Endodermal cell (in vitro differentiated cells): Measurements from ENCODE around the gene MTG1. TPM values are rescaled to one million over a fixed set of nuclear protein-coding genes. Genes with fewer than 3 reads are reported as not detected.

Experiments used
- DNase-seq: peaks from one replicate; pipeline ENCODE4 v3.0.0-alpha.2; 2017
- H3K27ac ChIP-seq: 2 replicates; pipeline ENCODE4 v1.5.1; 2013; ENCODE audit warnings: mild to moderate bottlenecking, low read depth, low read length, moderate library complexity
- H3K27me3 ChIP-seq: 2 replicates; pipeline ENCODE4 v1.6.1; 2013; ENCODE audit warnings: mild to moderate bottlenecking, low read length, moderate library complexity; ENCODE audit not compliant: insufficient read depth, control insufficient read depth, poor library complexity, severe bottlenecking
- H3K36me3 ChIP-seq: 2 replicates; pipeline ENCODE4 v1.7.0; 2013; ENCODE audit warnings: mild to moderate bottlenecking, low read length, moderate library complexity; ENCODE audit not compliant: control insufficient read depth, insufficient read depth
- H3K4me1 ChIP-seq: one replicate; pipeline ENCODE4 v1.7.0; 2013; ENCODE audit warnings: low read length; ENCODE audit not compliant: control insufficient read depth, insufficient read depth
- H3K4me3 ChIP-seq: 2 replicates; pipeline ENCODE4 v1.5.1; 2013; ENCODE audit warnings: mild to moderate bottlenecking, low read length, moderate library complexity
- H3K9ac ChIP-seq: 2 replicates; pipeline ENCODE4 v1.6.1; 2013; ENCODE audit warnings: mild to moderate bottlenecking, low read length, moderate library complexity; ENCODE audit not compliant: poor library complexity, severe bottlenecking; ENCODE audit errors: extremely low read depth
- H3K9me3 ChIP-seq: 2 replicates; pipeline ENCODE4 v1.6.1; 2013; ENCODE audit warnings: mild to moderate bottlenecking, low read length, moderate library complexity; ENCODE audit not compliant: control insufficient read depth
- H3K27ac Mint-ChIP-seq: 2 replicates; pipeline ENCODE4 v1.8.0; 2020; ENCODE audit warnings: mixed read lengths
- H3K27me3 Mint-ChIP-seq: 2 replicates; pipeline ENCODE4 v1.8.0; 2021; ENCODE audit warnings: mild to moderate bottlenecking, mixed read lengths; ENCODE audit not compliant: insufficient read depth
- H3K36me3 Mint-ChIP-seq: 2 replicates; pipeline ENCODE4 v1.8.0; 2020; ENCODE audit warnings: low read depth, mixed read lengths
- H3K4me1 Mint-ChIP-seq: 2 replicates; pipeline ENCODE4 v1.8.0; 2020; ENCODE audit warnings: mixed read lengths
- H3K4me3 Mint-ChIP-seq: 2 replicates; pipeline ENCODE4 v1.8.0; 2020; ENCODE audit warnings: mild to moderate bottlenecking, moderate library complexity, mixed read lengths
- H3K9me3 Mint-ChIP-seq: 2 replicates; pipeline ENCODE4 v1.8.0; 2020; ENCODE audit warnings: mild to moderate bottlenecking, mixed read lengths
- CTCF ChIP-seq: fragments of 200-600 bp; sonication (generic); conservative IDR thresholded peaks from 2 replicates; pipeline ENCODE4 v1.5.0; 2021; ENCODE audit warnings: antibody characterized with exemption, mild to moderate bottlenecking
- WGBS, 2 experiments: methylation state at CpG; one replicate each; pipeline versions ENCODE4 v1.1.5 to v1.1.7; 2013; ENCODE audit warnings: missing lambda C conversion rate in 2 of 2, mixed read lengths in 1 of 2; ENCODE audit not compliant: insufficient coverage in 1 of 2, insufficient read length in 1 of 2; 5-methylcytosine and 5-hydroxymethylcytosine counted together
- total RNA-seq, 2 donors: library from RNA; stranded (reverse); fragmentation: NEBNext Ultra II Directional in 1 of 2; extraction: Animal tissue kit (Norgen Biotek cat#: 25700) in 1 of 2; gene quantifications; 2 replicates in 1 of 2; 3 replicates in 1 of 2; pipeline ENCODE4 v1.2.1, GENCODE V29; 2021

The MTG1 gene
- total RNA-seq, 2 donors from 2014 or later: 71.3 to 86.0 TPM

GRCh38 chr10:133459454-133460207, 65.7 kb downstream of the MTG1 start:
- Mint-ChIP-seq H3K36me3 (peaks cover 2% of the 10 kb centered on the region), H3K27me3 (no peaks in the 10 kb centered on the region), H3K4me3 (no peak overlapping the region), H3K9me3 (peaks cover 85% of the 10 kb centered on the region), H3K4me1 (no peaks in the 10 kb centered on the region), H3K27ac (no peak overlapping the region)
- H3K4me3 ChIP-seq: no peak overlapping the region
- H3K9me3 ChIP-seq: peaks cover 10% of the 10 kb centered on the region
- no peak for DNase-seq
- WGBS, 2 experiments: 91 to 93% methylated on average over 59 to 81 of the region's 81 CpGs
- H3K36me3 ChIP-seq: no peaks in the 10 kb centered on the region
- TF ChIP-seq CTCF: no peak
- no peaks in the 10 kb centered on the region for H3K4me1 ChIP-seq
- no peak overlapping the region for H3K9ac ChIP-seq
- H3K27ac ChIP-seq: no peak overlapping the region
- H3K27me3 ChIP-seq: no peaks in the 10 kb centered on the region

- peaks cover 10% of the 10 kb centered on the region for H3K9me3 ChIP-seq
- H3K9me3 Mint-ChIP-seq: peaks cover 79% of the 10 kb centered on the region
- TF ChIP-seq CTCF: no peak
Measured at GRCh38 chr10:133460208-133460769, 66.3 kb downstream of the MTG1 start.

GRCh38 chr10:133461027-133461426, 67.1 kb downstream of the MTG1 start:
- H3K9me3 Mint-ChIP-seq: peaks cover 78% of the 10 kb centered on the region
- peaks cover 2% of the 10 kb centered on the region for H3K36me3 Mint-ChIP-seq
- no peak overlapping the region for H3K4me3 Mint-ChIP-seq
- no peak overlapping the region for H3K4me3 ChIP-seq
- no peak for TF ChIP-seq CTCF
- H3K27me3 ChIP-seq: no peaks in the 10 kb centered on the region
- H3K27me3 Mint-ChIP-seq: no peaks in the 10 kb centered on the region
- peaks cover 10% of the 10 kb centered on the region for H3K9me3 ChIP-seq
- no peak overlapping the region for H3K27ac Mint-ChIP-seq
- H3K27ac ChIP-seq: no peak overlapping the region
- DNase-seq: no peak
- no peaks in the 10 kb centered on the region for H3K4me1 ChIP-seq
- WGBS, 2 experiments: 83 to 85% methylated on average over 1 to 6 of the region's 7 CpGs
- H3K36me3 ChIP-seq: no peaks in the 10 kb centered on the region
- H3K9ac ChIP-seq: no peak overlapping the region
- no peaks in the 10 kb centered on the region for H3K4me1 Mint-ChIP-seq

More at GRCh38 chr10:133460208-133460769, 66.3 kb downstream of the MTG1 start:
- no peaks in the 10 kb centered on the region for H3K27me3 ChIP-seq
- H3K4me1 ChIP-seq: no peaks in the 10 kb centered on the region
- no peak overlapping the region for H3K27ac Mint-ChIP-seq
- H3K4me1 Mint-ChIP-seq: no peaks in the 10 kb centered on the region
- H3K36me3 Mint-ChIP-seq: peaks cover 2% of the 10 kb centered on the region
- 84 to 88% methylated on average over 7 to 12 of the region's 14 CpGs for WGBS, 2 experiments
- no peak overlapping the region for H3K9ac ChIP-seq
- DNase-seq: no peak
- no peaks in the 10 kb centered on the region for H3K36me3 ChIP-seq
- H3K27ac ChIP-seq: no peak overlapping the region
- no peak overlapping the region for H3K4me3 ChIP-seq
- no peak overlapping the region for H3K4me3 Mint-ChIP-seq
- H3K27me3 Mint-ChIP-seq: no peaks in the 10 kb centered on the region
